Thymus (tissue), 11 donors: ENCODE measurements around the gene SIRT7. TPM values are rescaled to one million over a fixed set of nuclear protein-coding genes. Genes with fewer than 3 reads are reported as not detected.

Source experiments
- DNase-seq, 9 donors: peaks; one replicate each; pipeline ENCODE4 v3.0.0-alpha.2; 2013; ENCODE audit warnings: low spot score in 9 of 9, low read depth in 6 of 9, missing footprints in 1 of 9
- H3K27ac ChIP-seq, 2 donors: one replicate each; pipeline ENCODE4 v1.5.1; 2013; ENCODE audit warnings: control low read depth in 1 of 2, low read depth in 1 of 2, low read length in 1 of 2, mild to moderate bottlenecking in 1 of 2, moderate library complexity in 1 of 2
- H3K27me3 ChIP-seq, 2 donors: one replicate each; pipeline ENCODE4 v1.5.1; 2013; ENCODE audit warnings: low read length in 1 of 2; ENCODE audit not compliant: control insufficient read depth in 2 of 2, insufficient read depth in 1 of 2
- H3K36me3 ChIP-seq, 2 donors: one replicate each; pipeline ENCODE4 v1.5.1; 2013; ENCODE audit warnings: low read length in 1 of 2, mild to moderate bottlenecking in 1 of 2, moderate library complexity in 1 of 2; ENCODE audit not compliant: control insufficient read depth in 2 of 2, insufficient read depth in 2 of 2
- H3K4me1 ChIP-seq, 2 donors: one replicate each; pipeline ENCODE4 v1.5.1; 2013; ENCODE audit warnings: low read length in 2 of 2; ENCODE audit not compliant: control insufficient read depth in 2 of 2, insufficient read depth in 2 of 2
- H3K4me3 ChIP-seq, 2 donors: one replicate each; pipeline ENCODE4 v1.5.1; 2013; ENCODE audit warnings: low read length in 2 of 2, control low read depth in 1 of 2, mild to moderate bottlenecking in 1 of 2
- H3K9me3 ChIP-seq, 2 donors: one replicate each; pipeline ENCODE4 v1.5.1; 2013; ENCODE audit warnings: low read length in 1 of 2, mild to moderate bottlenecking in 1 of 2; ENCODE audit not compliant: control insufficient read depth in 2 of 2, insufficient read depth in 1 of 2
- WGBS: extraction: QIAGEN DNeasy Blood & Tissue Kit; methylation state at CpG from one replicate; pipeline ENCODE4 v1.1.7; 2013; 5-methylcytosine and 5-hydroxymethylcytosine counted together
- polyA plus RNA-seq: library from polyadenylated mRNA; stranded (reverse); fragments of 200-250 nt; gene quantifications from one replicate; pipeline ENCODE4 v1.2.3, GENCODE V29; 2013
- total RNA-seq: library from RNA; stranded (reverse); fragments of 120-200 nt; gene quantifications from one replicate; pipeline ENCODE4 v1.2.4, GENCODE V29; 2013
- donor health status: healthy.

The SIRT7 gene
- total and polyA plus RNA-seq, 2 donors: 16.1 to 47.7 TPM

GRCh38 chr17:81928544-81929252 is 10.7 kb upstream of the SIRT7 start:
- Histone ChIP-seq H3K4me1 (peaks cover 31 to 52% of the 10 kb centered on the region in 2 donors), H3K36me3 (no peaks in the 10 kb centered on the region), H3K27ac (no peak overlapping the region), H3K4me3 (peak overlapping the region; percentile 27 to 92), H3K27me3 (peaks cover 20 to 52% of the 10 kb centered on the region in 2 donors), H3K9me3 (peaks cover 0 to 8% of the 10 kb centered on the region in 2 donors)
- DNase-seq: no peak
- 24% methylated on average over 44 of the region's 44 CpGs for WGBS

GRCh38 chr17:81927653-81928543 is 9.9 kb upstream of the SIRT7 start, which contains the start of gene MAFG:
MAFG (minus strand) TSS chr17:81927735; CDS start chr17:81923185, 4,550 bp downstream.
- Histone ChIP-seq H3K27me3 (peaks cover 20 to 55% of the 10 kb centered on the region in 2 donors), H3K9me3 (peaks cover 0 to 8% of the 10 kb centered on the region in 2 donors), H3K36me3 (peaks cover under 1% of the 10 kb centered on the region in 2 donors), H3K4me1 (peaks cover 35 to 54% of the 10 kb centered on the region in 2 donors), H3K27ac (peak within 1 kb of the TSS; percentile 76 to 78), H3K4me3 (peak within 1 kb of the TSS; percentile 59 to 92)
- 1% methylated on average over 98 of the region's 98 CpGs for WGBS
- peak; percentile 65 to 97 (median 91) for DNase-seq

GRCh38 chr17:81927152-81927652 is 9.2 kb upstream of the SIRT7 start:
- peaks cover 0 to 8% of the 10 kb centered on the region in 2 donors for H3K9me3 ChIP-seq
- peaks cover 20 to 51% of the 10 kb centered on the region in 2 donors for H3K27me3 ChIP-seq
- H3K4me1 ChIP-seq: peaks cover 35 to 54% of the 10 kb centered on the region in 2 donors
- under 1% methylated on average over 78 of the region's 78 CpGs for WGBS
- peak overlapping the region in 1 of 2 donors; percentile 76 for H3K27ac ChIP-seq
- peak overlapping the region; percentile 59 to 92 for H3K4me3 ChIP-seq
- peaks cover 4 to 7% of the 10 kb centered on the region in 2 donors for H3K36me3 ChIP-seq
- DNase-seq: peak in 1 of 9 donors; percentile 28

GRCh38 chr17:81926451-81927151 is 8.6 kb upstream of the SIRT7 start:
- H3K9me3 ChIP-seq: peaks cover 0 to 8% of the 10 kb centered on the region in 2 donors
- peak overlapping the region; percentile 59 to 92 for H3K4me3 ChIP-seq
- peaks cover 9 to 12% of the 10 kb centered on the region in 2 donors for H3K36me3 ChIP-seq
- H3K27me3 ChIP-seq: peaks cover 20 to 47% of the 10 kb centered on the region in 2 donors
- peaks cover 35 to 54% of the 10 kb centered on the region in 2 donors for H3K4me1 ChIP-seq
- 1% methylated on average over 46 of the region's 46 CpGs for WGBS
- peak in 4 of 9 donors; percentile 54 to 79 (median 64) for DNase-seq
- H3K27ac ChIP-seq: peak overlapping the region; percentile 76 to 78

- DNase-seq: peak in 1 of 9 donors; percentile 35
- Histone ChIP-seq H3K4me3 (peak overlapping the region; percentile 59 to 92), H3K36me3 (peaks cover 9 to 16% of the 10 kb centered on the region in 2 donors), H3K9me3 (peaks cover 0 to 8% of the 10 kb centered on the region in 2 donors), H3K4me1 (peaks cover 35 to 52% of the 10 kb centered on the region in 2 donors), H3K27me3 (peaks cover 20 to 41% of the 10 kb centered on the region in 2 donors), H3K27ac (peak overlapping the region; percentile 76 to 78)
- 78% methylated on average over 10 of the region's 10 CpGs for WGBS
Observed at GRCh38 chr17:81925860-81926450, 8.0 kb upstream of the SIRT7 start.

GRCh38 chr17:81924557-81925532 is 6.9 kb upstream of the SIRT7 start:
- 70% methylated on average over 21 of the region's 21 CpGs for WGBS
- Histone ChIP-seq H3K27ac (peak overlapping the region in 1 of 2 donors; percentile 15), H3K4me1 (peaks cover 35 to 46% of the 10 kb centered on the region in 2 donors), H3K9me3 (peaks cover 0 to 8% of the 10 kb centered on the region in 2 donors), H3K4me3 (no peak overlapping the region), H3K36me3 (peaks cover 14 to 21% of the 10 kb centered on the region in 2 donors), H3K27me3 (peaks cover 20 to 30% of the 10 kb centered on the region in 2 donors)
- peak in 3 of 9 donors; percentile 44 to 69 (median 57) for DNase-seq

GRCh38 chr17:81923302-81924260 is 5.6 kb upstream of the SIRT7 start:
- Histone ChIP-seq H3K4me3 (no peak overlapping the region), H3K9me3 (peaks cover 0 to 5% of the 10 kb centered on the region in 2 donors), H3K27ac (peak overlapping the region; percentile 32 to 33), H3K36me3 (peaks cover 19 to 24% of the 10 kb centered on the region in 2 donors), H3K4me1 (peaks cover 34 to 43% of the 10 kb centered on the region in 2 donors), H3K27me3 (peaks cover 9 to 17% of the 10 kb centered on the region in 2 donors)
- peak in 2 of 9 donors; percentile 20 to 44 for DNase-seq
- WGBS: 21% methylated on average over 32 of the region's 32 CpGs
